ENCODE measurements around the gene ATP5F1A.

ATP5F1A gene

GRCh38 chr18:46042571-46043123 lies 55.4 kb downstream of the ATP5F1A start:
- peak; percentile 78 for TF ChIP-seq TEAD4 (IDR thresholded peaks at IDR 0.05)
- no peak for TF ChIP-seq MAX (IDR thresholded peaks at IDR 0.05)
- TF ChIP-seq NFIC (IDR thresholded peaks at IDR 0.05), result peak; percentile 71
- 0 out of 2 replicates have a peak, but pooled peaks have one; percentile 21 for TF ChIP-seq YY1 (IDR thresholded peaks at IDR 0.05; ENCODE audit: low read depth)
- TF ChIP-seq TCF12 (IDR thresholded peaks at IDR 0.05; ENCODE audit: low read depth), result 0 out of 2 replicates have a peak, but pooled peaks have one; percentile 30
- TF ChIP-seq EP300 (IDR thresholded peaks at IDR 0.05; ENCODE audit: borderline replicate concordance), result peak; percentile 61; the same call in 1 of the 2 replicates
- no peak for TF ChIP-seq TAF1 (IDR thresholded peaks at IDR 0.05; ENCODE audit: low read depth)

GRCh38 chr18:46040747-46041104 lies 57.4 kb downstream of the ATP5F1A start:
- no peak for TF ChIP-seq CREB1 (IDR thresholded peaks at IDR 0.05; ENCODE audit: low read depth)

GRCh38 chr18:46040033-46040746 lies 57.9 kb downstream of the ATP5F1A start:
- no peak for TF ChIP-seq MAX (IDR thresholded peaks at IDR 0.05)
- no peak for TF ChIP-seq CREB1 (IDR thresholded peaks at IDR 0.05; ENCODE audit: low read depth)
- no peak for TF ChIP-seq TAF1 (IDR thresholded peaks at IDR 0.05; ENCODE audit: low read depth)
- no peak for TF ChIP-seq CEBPB (IDR thresholded peaks at IDR 0.05)
- no peak for TF ChIP-seq EGR1 (IDR thresholded peaks at IDR 0.05)
- TF ChIP-seq YY1 (IDR thresholded peaks at IDR 0.05; ENCODE audit: low read depth), result no peak
- no peak for TF ChIP-seq FOXM1 (IDR thresholded peaks at IDR 0.05; ENCODE audit: borderline replicate concordance, low read depth)
- no peak for TF ChIP-seq TEAD4 (IDR thresholded peaks at IDR 0.05)
- no peak for TF ChIP-seq REST (IDR thresholded peaks at IDR 0.05; ENCODE audit: low read depth)
- TF ChIP-seq EP300 (IDR thresholded peaks at IDR 0.05; ENCODE audit: borderline replicate concordance), result no peak
- no peak for TF ChIP-seq TCF12 (IDR thresholded peaks at IDR 0.05; ENCODE audit: low read depth)
- TF ChIP-seq RAD21 (IDR thresholded peaks at IDR 0.05; ENCODE audit: low read depth), result no peak
- no peak for TF ChIP-seq USF1 (IDR thresholded peaks at IDR 0.05)
- no peak for TF ChIP-seq NFIC (IDR thresholded peaks at IDR 0.05)
- no peak for TF ChIP-seq ZBTB7A (IDR thresholded peaks at IDR 0.05; ENCODE audit: low read depth)

GRCh38 chr18:46037512-46038305 lies 60.4 kb downstream of the ATP5F1A start:
- no peak for TF ChIP-seq ZBTB7A (IDR thresholded peaks at IDR 0.05; ENCODE audit: low read depth)
- no peak for TF ChIP-seq EGR1 (IDR thresholded peaks at IDR 0.05)
- TF ChIP-seq TEAD4 (IDR thresholded peaks at IDR 0.05), result no peak
- no peak for TF ChIP-seq FOXM1 (IDR thresholded peaks at IDR 0.05; ENCODE audit: borderline replicate concordance, low read depth)
- no peak for TF ChIP-seq NFIC (IDR thresholded peaks at IDR 0.05)

- TF ChIP-seq TEAD4 (IDR thresholded peaks at IDR 0.05) (no peak), EP300 (IDR thresholded peaks at IDR 0.05; ENCODE audit: borderline replicate concordance) (no peak), ZBTB7A (IDR thresholded peaks at IDR 0.05; ENCODE audit: low read depth) (no peak), REST (IDR thresholded peaks at IDR 0.05; ENCODE audit: low read depth) (no peak), NFIC (IDR thresholded peaks at IDR 0.05) (no peak), USF1 (IDR thresholded peaks at IDR 0.05) (no peak), FOXM1 (IDR thresholded peaks at IDR 0.05; ENCODE audit: borderline replicate concordance, low read depth) (no peak)
These were observed 62.1 kb downstream of the ATP5F1A start for GRCh38 chr18:46035696-46036680.
